ENCODE results near the gene BLID.

The BLID gene

GRCh38 chr11:122085712-122086111 lies 30.3 kb downstream of the BLID start:
- FAIRE-seq (no peak), DNase-seq (ENCODE audit: insufficient read length, low spot score) (no peak)

- FAIRE-seq (no peak), DNase-seq (ENCODE audit: insufficient read length, low spot score) (no peak)
Observed at GRCh38 chr11:122085264-122085663, 30.8 kb downstream of the BLID start.

DNA sequence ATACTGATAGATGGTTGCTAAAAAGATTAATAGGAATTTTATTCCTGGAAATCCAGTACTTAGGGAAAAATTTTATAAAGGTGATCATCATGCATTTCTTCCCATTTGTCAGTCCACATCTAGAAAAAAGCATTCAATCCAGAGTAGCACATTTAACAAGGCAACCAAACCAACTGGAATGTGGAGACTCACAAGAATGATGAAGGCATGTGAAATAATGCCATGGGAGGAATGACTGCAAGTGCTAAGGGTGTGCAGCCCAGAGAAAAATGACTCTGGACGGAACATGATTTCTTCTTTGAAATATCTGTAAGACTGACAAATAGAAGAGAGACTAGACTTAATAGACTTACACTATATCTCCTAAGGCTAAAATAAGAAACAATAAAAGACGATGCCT lies 33.8 kb downstream of the BLID start:
- DNase-seq (ENCODE audit: insufficient read length, low spot score) (no peak), FAIRE-seq (no peak)

DNA sequence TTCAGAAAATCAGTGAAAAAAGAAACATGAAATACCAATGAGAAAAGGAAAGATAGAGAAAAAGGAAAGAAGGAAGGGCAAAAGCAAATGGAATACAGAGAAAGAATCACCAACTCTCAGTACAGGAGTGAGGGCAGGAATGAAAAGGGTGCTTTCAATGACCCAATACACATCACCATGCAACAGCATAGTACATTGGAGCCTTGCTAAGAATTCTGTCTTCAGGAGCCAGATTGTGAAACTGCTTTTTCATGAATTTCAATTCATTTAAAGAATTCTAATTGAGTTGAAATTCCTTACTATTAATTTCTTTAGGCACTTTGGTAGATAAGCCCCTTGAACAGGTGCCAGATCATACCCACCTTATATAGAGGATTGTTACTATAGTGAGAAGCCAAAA lies 34.9 kb downstream of the BLID start:
- no peak for FAIRE-seq
- no peak for DNase-seq (ENCODE audit: insufficient read length, low spot score)

- FAIRE-seq (no peak), DNase-seq (ENCODE audit: insufficient read length, low spot score) (no peak)
Observed at GRCh38 chr11:122077459-122077858, 38.6 kb downstream of the BLID start.

DNA sequence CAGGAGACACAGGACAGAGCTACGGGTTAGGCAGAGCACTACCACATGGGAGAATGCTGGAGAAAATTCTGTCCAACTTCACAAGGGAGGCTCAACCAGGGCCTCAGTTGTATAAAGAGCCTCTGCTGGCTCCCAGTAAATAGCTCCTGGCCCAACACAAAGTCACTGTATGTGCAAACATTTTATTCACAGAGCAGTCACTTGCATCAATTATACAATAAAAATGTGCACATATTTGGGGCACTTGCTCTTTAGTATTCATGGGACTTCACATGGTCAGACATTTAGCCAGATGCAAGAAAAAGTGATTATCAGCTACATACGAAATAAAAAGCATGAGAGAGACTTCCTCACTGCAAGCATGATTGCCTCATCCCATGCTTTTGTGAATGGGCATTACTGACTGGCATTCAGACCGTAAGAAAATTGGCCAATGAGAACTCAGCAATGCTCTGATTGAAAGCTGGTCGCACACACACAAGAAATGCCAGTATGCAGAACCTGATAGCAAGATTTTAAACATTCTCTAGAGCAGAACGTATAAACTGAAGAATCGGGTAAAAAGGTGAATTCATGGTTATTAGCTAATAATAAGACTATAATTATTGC lies 39.4 kb downstream of the BLID start:
- DNase-seq (ENCODE audit: insufficient read length, low spot score) (no peak), FAIRE-seq (no peak)

GRCh38 chr11:122075016-122075415 lies 41.0 kb downstream of the BLID start:
- DNase-seq (ENCODE audit: insufficient read length, low spot score) (no peak), FAIRE-seq (no peak)

DNA sequence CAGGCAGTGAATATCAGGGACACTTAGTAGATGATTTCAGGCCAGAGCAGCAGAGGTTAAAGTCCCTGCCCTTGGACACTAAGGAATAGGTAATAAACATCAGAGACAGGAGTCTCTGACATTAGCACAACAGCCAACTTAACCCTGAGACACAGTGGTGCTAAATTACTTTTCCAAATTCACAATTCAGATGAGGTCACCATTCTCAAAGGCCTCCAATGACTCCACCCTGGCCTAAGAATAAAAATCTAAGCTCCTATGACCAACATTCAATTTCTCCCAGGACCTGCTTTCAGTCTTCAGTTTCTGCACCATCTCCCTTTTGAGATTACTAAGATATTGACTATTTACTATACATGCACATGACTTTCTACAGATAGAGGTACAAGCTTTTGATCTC lies 42.0 kb downstream of the BLID start:
- DNase-seq (ENCODE audit: insufficient read length, low spot score): no peak
- FAIRE-seq: no peak

GRCh38 chr11:122071709-122072202 lies 44.3 kb downstream of the BLID start:
- DNase-seq (ENCODE audit: insufficient read length, low spot score): no peak
- no peak for FAIRE-seq

DNA sequence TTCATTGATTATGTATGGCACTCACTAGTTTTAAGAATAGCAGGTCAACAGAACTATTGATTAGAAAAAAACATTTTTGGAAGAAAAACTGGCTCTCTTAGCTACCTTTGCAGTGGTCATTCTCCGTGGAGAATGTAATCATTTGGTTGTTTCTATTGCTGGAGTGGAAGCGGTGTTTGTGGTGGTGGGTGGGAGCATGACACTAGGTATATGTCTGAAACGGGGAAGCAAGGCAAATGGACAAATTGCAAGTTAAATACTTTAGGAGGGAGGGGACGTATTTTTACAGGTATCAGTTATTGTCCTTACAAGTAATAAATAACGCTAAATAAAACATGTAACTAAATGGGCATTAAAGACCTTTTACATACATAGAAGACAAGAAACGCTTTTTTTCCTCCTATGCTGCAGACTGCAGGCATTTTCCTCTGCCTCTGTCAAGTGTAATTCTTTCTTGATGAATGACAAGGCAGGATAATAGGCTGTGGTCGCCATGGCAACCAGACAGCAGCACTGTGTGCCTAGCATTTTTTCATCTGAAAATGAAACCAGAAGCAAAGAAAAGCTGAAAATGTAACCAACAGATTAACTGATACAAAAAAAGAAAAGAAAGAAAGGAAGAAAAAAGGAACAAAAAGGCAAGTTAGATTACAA lies 46.2 kb downstream of the BLID start:
- FAIRE-seq: no peak
- DNase-seq (ENCODE audit: insufficient read length, low spot score): no peak

GRCh38 chr11:122068837-122069236 lies 47.2 kb downstream of the BLID start:
- DNase-seq (ENCODE audit: insufficient read length, low spot score) (no peak), FAIRE-seq (no peak)

- FAIRE-seq (no peak), DNase-seq (ENCODE audit: insufficient read length, low spot score) (no peak)
Observed at GRCh38 chr11:122068141-122068540, 47.9 kb downstream of the BLID start.

Data from GM19239 (cell line).